HL-60/S4 treated with retinoic acid at 250 ng/mL for 4 days and 3 days (cell line): ENCODE data around the gene RANBP1.

Source experiments
- in situ Hi-C: fragments of 300-500 bp; cut with MboI; formaldehyde crosslinking; loops from 2 replicates; pipeline ENCODE4 v1.7.0; 2022; ENCODE audit warnings: low sequenced_read_pairs

The RANBP1 gene

DNA sequence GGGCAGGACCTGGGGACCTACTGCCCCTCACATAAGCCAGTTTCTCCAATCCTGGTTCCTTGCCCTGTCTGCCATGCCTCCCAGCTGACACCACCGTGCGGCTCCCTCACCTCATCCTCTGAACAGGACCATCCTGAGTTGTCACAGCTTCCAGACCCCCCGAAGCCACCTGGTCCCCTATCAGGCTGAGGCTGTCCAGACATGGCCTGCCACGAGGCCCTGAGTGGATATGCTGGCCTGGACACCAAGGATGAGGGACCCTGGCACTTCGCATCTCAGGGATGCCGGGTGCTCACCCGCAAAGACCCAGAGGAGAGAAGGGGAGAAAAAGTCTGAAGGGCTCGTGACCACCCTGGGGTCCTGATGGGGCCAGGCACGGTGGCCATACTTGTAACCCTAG, 50.8 kb downstream of the RANBP1 start:
- in situ Hi-C loops: no loop called here

DNA sequence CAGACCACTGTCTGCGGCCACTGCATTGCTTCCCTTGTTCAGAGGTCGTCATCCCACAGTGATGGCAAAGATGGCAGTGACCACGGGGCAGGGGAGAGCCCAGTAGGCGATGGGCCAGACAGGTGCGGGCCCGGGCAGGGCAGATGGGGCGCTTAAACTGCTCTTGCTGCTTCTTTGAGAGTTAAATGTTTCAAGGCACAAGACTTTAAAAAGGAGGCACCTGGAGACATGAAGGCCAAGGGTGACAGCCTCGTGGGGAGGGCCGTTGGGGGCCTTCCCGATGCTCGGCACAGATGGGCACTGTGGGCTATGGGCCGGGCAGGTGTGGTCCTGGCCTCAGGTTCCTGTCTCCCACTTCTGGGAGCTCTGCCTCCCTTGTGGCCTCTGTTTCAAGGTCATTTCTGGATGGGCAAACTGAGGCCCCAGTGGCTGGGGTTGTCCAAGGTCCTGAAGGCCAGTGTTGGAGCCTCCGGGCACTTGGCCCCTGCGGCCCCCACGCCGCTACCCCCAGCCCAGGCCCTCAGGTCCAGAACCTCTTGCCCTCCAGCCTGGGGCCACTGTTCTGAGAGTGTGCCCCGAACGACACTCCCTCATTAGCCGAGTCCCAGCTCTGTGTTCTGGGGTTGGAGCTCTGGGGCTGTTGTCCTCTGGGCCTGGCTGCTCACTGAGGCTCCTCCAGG, 51.9 kb downstream of the RANBP1 start:
- in situ Hi-C loops: no loop called here

DNA sequence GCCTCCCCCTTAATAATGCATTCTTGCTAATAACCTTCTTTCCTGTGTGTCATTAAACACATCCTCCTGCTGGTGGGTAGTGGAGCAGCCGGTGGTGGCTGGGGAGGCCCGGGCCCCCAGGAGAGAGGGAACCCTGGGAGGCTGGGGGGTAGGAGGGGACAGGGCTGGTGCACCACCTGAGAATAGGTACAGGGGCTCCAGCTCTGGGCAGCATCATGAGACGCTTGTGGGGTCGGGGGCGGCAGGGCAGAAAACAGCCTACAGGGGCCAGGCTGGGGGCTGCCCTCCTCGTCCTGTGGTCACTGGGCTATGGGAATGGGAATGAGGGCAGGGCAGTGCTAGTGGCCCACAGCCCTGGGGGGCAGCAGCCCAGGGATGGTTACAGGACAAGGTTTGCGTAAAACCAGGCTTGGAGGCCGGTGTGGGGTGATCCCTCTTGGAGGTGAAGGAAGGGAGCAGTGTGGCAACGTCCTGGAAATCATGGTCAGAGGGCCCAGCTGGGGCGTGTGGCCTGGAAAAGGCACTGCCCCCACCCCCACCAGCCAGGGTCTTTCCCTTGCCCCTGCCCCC, 53.4 kb downstream of the RANBP1 start:
- in situ Hi-C loops: no loop called here

DNA sequence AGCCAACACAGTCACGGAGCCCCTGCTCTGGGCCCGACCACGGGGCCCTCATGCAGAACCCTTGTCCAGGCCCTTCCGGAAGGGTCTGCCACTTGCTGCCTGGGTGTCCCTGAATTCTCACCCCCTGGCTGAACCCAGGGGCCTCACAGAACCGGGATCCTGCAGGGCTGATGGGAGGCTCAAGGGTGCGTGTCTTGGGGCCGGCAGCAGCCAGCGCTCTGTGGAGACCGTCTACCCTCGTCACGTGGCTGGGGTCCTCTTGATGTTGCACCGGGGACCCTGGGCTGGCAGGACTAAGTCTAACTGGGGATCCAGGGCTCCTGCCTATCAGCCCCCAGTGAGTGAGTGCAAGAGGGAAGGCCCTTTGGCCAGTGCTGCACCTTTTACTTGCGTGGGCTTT, 54.3 kb downstream of the RANBP1 start:
- in situ Hi-C loops: no loop called here

DNA sequence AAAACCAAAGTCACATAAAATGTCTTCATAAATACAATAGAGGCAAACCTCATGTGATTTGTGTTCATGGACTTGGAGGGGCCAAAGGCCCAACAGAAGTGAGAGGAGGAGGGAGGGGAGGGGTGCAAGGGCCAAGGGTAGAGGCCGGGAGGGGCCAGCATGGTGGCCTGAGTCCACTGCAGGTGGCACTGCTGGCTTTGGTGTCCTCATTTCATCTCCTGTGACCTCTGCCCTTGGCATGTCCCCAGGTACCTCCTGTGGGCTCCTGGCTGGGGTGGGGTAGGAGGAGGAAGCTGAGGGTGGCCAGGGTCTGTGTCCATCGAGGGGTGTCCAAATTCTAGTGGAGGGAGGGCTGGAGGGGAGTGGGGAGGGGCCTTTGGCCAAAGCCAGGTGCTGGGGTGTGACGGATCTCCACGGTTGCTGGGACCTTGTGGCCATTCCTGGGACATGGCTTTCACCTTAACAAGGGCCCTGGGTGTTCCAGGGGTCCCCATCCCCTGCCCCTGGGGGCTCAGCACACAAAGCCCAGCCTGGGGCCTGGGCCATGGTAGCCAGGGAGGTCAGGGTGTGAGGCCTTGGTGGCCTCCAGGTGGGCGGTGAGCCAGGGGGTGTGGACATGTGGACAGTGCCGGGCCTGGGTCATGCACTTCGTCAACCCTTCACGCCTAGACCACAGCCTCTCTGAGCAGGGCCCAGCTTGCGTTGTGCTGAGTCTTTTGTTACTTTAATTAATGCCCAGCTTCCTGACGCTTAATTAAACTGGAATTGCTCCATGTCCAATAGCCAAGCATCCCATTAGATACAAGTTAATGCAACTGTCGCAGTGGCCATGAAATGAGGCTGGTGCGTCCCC, 55.6 kb downstream of the RANBP1 start:
- in situ Hi-C loops: no loop called here

DNA sequence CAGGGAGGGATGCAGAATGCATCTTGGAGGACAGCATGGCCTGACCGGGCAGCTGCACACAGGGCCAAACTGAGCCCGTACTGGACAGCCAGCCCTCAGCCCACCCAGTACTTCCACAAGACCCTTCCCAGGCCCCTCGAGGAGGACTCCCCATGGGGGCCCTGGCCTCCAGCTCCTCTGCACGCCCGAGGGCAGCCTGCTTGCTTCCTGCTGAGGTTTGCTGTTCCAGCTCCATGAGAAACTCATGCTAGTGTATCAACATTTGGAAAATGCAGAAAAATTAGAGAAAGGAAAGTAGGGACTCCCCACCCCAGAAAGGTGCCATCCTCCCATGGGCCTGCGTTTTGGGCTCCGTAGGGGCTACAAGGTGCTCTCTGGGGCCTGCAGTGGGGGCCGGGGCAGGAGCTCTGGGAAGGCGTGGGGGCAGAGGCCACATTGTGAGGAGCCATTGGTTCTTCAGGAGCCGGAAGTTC, 56.3 kb downstream of the RANBP1 start:
- in situ Hi-C loops: no loop called here

DNA sequence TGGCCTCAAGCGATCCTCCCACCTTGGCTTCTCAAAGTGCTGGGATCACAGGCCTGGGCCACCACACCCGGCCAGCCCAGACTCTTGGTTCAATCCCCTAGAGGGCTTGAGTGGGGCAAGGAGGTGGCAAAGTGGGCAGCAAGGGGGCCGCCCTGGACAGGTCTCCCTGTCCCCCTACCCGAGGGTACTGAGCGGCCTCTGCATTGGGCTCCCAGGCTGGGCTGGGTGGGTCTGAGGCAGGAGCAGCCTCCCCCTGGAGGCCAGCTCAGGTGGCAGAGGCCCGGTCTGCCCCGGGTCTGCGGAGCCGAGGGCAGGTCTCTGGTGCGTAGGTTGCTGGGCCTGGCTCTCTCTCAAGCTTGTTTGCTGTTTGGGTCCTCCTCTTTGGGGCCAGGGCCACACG, 57.3 kb downstream of the RANBP1 start:
- in situ Hi-C loops: no loop called here

DNA sequence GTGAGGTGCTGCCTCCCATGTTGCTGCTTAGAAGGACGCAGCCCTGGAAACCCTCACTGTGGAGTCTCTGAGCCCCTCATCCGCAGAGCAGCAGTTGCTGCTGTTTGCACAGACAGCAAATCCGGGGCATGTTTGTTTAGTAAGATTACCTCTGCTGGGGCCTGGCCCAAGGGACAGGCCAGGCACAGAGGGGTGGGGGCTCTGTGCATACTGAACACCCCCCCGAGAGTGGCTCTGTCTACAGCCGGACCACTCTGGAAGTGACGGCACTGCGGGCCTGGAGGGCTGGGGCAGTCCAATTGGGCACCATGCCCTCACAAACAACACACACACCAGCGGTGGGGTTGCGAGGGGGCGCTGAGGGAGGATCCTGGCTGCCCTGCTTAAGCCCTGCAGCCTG, 57.9 kb downstream of the RANBP1 start:
- in situ Hi-C loops: no loop called here

DNA sequence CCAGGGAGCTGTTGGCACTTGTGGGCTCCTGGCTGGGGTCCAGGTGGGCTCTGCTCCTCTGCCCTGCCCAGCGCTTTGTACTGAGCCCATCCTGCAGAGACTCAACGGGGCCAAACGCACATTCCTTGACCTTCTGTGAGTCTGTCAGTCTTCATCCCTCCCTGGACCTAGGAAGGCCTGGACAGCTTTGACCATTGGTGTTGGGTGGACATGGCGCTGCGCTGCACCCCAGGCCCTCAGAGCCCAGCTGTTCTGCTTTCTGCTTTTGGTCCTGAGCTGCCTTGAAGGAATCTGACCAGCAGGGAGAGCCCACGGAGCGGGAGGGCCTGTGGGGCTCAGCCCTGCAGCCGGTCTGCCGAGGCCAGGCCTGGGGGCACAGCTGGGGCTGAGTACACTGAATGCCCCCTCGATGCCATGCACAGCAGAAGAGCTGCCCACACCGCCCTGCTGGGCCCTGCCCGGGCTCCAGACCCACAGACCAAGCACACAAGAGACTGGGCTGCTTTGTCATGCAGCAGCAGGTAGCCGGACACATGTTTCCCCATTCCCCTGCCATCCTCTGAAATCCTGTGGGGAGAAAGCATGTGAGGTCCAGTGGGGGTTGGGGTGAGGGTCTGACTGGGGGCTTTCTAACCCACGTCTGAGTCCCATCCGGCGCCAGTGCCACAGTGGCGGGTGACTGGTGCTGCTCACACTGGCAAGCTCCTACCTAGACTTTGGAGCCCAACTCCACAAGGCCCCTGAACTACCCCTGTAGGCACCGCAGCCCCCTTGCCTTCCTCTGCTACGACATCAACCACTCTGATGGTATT, 59.1 kb downstream of the RANBP1 start:
- in situ Hi-C loops: no loop called here

DNA sequence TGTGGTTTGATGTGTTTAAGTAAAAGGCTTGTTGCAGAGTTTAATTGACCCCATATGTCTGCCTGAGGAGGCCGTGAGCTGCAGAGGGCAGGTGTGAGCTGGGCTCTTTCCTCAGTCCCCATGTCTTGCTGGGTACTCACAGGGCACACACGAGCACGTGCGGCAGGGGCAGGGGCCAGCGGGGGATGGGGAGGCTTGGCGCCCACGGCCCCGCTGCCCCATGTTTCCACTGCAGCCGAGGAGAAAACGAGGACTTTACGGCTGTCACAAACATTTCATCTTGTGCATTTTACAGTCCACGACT, 59.6 kb downstream of the RANBP1 start:
- in situ Hi-C loops: no loop called here

DNA sequence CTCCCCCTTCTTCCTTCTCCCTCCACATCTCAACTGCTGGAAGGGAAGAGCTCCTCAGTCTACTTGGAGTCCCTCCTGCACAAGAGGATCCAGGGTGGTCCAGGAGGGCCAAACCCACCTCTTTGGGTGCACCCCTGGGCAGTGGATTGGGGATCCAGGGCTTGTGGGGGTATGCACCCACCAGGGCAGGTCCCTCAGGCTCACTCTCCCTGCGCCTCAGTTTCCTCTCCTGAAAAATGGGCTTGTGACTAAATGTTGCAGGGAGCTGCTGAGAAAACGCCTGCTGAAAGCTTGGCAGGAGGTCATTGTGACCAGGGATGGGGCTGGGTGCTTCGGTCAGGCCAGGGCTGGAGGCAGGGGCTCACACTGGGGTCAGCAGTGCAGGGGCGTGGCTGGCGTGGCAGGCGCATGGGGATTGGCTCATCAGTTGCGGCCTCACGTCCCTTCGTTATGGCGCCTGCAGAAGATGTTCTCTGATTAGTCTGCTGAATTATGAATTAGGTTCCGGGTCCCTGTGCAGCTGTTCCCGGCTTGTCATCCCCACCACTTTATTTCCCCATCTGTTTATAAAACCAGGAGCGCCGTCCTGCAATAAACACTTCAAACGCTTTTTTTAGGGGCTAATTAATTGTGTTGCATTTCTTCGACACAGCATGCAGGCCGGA, 60.6 kb downstream of the RANBP1 start:
- in situ Hi-C loops: no loop called here
